Effector CD8-positive, alpha-beta T cell (primary cell): ENCODE results near the gene TAPBPL.
"Not testable (repeated sequence)": the region's sequence is repeated elsewhere in the genome, so short reads cannot be mapped to it uniquely, and the experiment has no call there.

Experiments
- DNase-seq: peaks from one replicate; lab custom pipeline; 2025; lab: John Stamatoyannopoulos, UW
- total RNA-seq, 4 experiments: gene quantifications; one replicate each; lab custom pipeline; 2026; lab: John Stamatoyannopoulos, UW

TAPBPL gene
- 45.7 to 98.7 (median 55.8) reads per million in 4 experiments for total RNA-seq

DNA sequence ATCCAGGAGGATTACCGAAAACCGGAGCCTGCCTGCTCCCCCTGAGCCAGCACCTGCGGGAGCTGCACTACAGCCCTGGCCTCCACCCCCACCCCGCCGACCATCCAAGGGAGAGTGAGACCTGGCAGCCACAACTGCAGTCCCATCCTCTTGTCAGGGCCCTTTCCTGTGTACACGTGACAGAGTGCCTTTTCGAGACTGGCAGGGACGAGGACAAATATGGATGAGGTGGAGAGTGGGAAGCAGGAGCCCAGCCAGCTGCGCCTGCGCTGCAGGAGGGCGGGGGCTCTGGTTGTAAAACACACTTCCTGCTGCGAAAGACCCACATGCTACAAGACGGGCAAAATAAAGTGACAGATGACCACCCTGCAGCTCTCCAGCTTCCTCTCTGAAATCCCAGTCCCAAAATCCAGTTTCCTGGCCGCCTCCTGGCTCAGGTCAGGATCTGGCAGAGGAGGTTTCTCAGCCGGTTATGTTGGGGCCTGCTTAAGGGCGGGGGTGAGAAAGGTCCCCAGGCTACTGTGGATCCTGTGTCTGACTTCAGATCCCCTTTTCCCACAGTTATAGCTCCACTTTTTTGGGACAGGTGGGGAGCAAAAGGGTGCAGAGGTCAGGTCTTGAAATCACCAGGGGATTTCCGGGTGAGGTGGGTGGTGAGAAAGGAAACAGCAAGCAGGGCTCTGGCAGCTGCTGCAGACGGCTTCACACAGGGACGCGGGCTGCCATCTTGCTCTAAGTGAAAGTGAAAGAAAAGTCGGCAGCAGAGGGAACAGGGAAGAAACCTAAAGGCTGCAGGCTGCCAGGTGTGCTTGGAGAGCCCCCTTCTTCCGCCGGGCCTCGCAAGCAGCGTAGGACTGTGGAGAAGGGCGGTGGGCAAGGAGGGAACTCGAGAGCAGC is at the start of gene TAPBPL:
Gene TAPBPL (plus strand): TSS at position 695 of the 897 bp plus-strand sequence. CDS start 207 bp downstream, outside the sequence.
- DNase-seq: peak; percentile 76

- DNase-seq: no peak
Measured at GRCh38 chr12:6404390-6404789, 47.5 kb upstream of the TAPBPL start.

DNA sequence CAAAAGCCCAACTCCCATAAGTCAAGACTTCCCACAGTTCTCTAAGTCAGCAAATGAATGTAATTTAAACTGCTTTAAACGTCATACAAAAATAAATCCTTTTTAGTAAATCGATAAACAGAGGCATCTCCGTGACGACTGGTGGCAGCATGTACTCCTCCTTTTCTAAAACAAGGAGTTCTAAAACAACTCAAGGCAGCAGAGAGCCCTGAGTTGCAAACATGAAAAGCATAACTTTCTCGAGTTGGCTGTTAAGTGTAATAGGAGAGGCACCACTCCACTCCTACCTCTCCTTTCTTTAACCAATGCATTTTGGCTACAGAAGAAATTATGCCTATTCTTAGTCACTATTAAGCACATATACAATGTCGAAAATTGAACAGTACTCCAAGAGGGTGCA is 45.9 kb upstream of the TAPBPL start:
- no peak for DNase-seq

DNA sequence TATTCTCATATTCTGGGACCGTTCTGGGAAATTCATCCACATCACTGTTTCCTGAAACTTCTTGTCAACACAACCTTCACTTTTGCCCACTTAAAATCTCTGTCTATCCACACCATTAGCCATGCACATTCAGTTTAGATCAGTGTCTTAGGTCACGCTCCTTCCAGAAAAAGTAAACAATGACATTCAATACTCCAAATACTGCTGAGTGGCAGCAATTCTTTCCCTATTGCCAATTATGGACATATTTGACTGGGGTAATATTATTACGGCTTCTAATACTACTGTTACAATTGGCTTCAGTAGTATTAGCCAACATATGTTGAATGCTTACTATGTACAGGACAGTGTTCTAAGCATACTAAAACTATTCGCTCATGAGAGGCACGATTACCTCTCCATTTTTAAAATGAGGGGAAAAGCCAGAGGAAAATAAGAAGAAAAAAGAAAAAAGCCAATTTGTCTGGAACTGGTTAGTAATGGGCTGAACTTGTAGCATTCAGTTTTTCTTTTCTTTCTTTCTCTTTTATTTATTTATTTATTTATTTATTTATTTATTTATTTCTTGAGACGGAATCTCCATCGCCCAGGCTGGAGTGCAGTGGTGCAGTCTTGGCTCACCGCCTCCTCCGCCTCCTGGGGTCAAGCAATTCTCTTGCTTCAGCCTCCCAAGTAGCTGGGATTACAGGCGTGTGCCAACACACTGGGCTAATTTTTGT is 44.4 kb upstream of the TAPBPL start:
- no peak for DNase-seq

GRCh38 chr12:6416596-6416995 is 35.2 kb upstream of the TAPBPL start:
- DNase-seq: no peak

DNA sequence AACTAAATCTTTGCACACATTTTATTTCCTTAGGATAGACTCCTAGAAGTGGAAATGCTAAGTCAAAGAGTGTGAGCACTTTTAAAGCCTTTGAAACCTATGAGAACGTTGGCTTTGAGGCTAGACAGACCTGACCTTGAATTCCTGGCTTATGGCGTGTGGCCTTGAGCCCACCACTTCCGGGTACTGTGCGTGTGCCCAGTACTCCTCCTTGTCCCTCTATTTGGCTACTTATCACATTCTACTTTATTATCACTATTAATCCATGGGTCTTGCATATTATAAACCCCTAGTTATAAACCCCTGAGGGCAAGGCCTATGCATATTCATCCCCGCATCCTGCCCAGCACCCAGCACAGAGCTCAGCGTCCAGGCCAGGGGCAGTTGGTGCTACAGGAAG is 33.0 kb upstream of the TAPBPL start:
- DNase-seq: no peak

- no peak for DNase-seq
Measured at GRCh38 chr12:6420364-6420763, 31.5 kb upstream of the TAPBPL start.

DNA sequence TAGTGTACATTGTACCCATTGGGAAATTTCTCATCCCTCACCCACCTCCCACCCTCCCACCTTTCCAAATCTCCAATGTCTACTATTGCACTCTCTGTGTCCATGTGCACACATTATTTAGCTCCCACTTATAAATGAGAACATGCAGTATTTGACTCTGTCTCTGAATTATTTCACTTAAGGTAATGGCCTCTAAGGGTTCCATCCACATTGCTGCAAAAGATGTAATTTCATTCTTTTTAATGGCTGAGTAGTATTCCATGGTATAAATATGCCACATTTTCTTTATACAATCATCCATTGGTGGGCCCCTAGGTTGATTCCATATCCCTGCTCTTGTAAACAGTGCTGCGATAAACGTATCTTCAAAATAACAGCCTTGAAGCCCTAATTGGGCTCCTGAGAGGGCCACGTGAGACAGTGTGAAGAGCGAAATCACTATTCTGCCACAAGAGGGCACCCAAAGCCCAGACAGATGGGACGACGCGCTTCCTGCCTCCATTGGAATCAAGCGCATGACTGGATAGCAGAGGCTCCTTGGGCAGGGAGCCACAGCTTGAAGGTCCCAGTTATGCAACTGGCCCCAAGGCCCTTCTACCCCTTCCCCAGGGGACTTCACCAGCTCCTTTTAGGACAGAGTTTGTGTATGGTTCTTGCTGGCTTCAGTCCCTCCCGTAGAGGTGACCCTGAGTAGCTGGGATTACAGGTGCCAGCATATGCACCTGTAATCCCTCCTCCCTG is 28.4 kb upstream of the TAPBPL start:
- peak; percentile 62 for DNase-seq

DNA sequence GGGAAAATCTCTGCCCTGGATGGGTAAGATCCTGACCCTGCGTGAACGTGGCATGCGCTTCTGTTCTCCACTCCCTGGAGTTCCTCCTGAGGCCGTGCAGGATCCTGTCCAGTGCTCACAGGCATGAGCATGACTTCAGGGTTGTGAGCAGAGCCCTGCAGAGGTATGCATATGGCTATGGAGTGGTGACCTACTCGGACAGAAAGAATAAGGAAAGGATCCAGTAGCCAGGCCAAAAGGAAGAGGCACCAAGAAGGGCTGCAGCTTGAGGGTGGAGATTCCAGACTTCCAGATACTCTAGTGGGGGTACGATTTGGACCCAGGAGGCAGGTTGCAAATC is 27.9 kb upstream of the TAPBPL start:
- DNase-seq: no peak

DNA sequence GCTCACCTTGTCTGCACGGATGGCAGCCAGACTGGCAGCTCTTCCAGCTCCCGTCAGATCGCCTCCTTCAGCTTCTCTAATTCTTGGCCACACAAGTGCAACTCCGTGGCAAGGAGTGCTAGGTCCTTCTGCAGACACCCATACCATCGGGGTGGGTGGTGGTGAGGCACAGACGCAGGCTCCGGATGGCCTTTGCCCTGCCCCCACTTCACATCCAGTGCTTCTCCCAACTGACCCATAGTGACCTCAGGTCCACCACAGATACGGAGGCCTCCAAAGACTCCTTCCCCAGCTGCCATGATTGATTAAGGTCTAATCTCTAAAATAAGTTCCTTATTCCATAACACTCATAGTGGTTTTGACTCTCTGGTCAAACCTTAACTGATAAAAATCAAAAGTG is 27.0 kb upstream of the TAPBPL start:
- DNase-seq: no peak

GRCh38 chr12:6425590-6426531 is 26.0 kb upstream of the TAPBPL start:
- DNase-seq: no peak

DNA sequence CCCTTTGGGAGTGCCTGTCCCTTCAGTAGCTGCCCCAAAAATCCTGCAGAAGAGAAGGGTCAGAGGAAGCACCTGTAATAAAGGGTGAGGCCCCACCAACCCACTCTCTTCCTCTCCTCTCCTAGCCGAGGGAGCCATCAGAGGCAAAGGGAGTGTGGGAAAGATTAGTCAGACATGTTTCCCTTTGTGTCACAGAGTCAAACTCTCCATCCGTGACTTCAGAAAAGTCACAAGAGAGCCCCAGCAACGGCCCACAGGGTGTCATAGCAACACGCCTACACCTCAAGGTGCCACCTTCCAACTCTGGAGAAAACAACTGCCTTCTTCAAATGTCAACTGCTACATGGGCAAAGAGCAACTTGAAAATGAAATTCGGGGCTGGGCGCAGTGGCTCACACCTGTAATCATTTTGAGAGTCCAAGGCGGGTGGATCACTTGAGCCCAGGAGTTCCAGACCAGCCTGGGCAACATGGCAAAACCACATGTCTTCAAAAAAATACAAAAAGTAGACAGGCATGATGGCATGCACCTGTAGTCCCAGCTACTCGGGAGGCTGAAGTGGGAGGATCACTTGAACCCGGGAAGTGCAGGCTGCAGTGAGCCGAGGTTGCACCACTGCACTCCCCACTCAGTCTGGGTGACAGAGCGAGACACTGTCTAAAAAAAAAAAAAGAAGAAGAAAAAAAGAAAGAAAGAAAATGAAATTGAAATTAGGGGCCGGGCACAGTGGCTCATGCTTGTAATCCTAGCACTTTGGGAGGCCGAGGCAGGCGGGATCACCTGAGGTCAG is 24.8 kb upstream of the TAPBPL start:
- peak; percentile 63 for DNase-seq

GRCh38 chr12:6427796-6428195 is 24.0 kb upstream of the TAPBPL start:
- not testable (repeated sequence) for DNase-seq

DNA sequence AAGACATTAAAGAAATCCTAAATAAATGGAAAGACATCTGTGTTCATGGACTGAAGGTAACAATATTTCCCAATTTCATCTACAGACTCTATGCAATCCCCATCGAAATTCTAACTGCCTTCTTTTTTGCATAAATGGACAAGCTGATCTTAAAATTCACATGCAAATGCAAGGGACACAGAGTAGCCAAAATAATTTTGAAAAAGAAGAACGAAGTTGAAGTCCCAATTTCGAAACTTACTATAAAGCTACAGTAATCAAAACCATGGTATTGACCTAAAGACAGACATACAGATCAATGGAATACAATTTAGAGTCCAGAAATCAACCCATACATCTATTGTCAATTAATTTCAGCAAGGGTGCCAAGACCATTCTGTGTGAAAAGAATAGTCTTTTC is 23.5 kb upstream of the TAPBPL start:
- DNase-seq: no peak

DNA sequence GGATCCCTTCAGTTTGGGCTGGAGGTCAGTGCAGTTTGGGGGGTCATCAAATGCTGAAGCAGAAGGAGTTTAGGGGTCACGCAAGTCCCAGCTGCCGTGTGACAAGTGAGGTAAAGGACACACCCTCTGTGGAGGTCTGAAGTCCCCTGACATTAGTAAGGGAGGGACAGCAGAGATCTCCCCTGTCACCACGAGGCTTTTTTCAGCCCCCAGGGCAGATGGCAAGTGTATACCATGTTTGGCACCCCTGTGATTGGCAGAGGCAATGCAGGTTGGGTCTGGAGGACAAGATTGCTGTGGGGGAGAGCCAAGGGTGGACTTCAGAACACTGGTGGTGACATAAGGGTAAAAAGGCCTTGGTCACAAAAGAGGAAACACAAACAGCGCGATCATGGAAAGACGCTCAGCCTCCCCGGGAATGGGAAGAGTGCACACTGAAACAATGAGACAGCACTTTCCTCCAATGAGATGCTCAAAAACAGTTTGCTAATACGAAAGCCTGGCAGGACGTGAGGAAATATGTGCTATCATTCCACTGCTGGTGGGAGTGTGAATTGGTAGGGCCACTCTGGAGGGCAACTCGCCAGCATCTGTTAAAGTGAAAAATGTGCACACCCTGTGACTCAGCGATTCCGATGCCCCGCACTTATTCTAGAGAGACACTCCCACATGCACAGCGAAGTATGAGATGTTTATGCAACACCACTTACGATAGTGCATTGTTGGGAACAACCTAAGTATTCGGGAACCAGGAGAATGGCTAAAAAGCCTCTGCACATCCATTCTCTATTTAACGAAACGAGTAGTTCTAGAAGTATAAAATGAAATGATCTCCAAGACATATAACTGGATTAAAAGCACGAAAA is 21.5 kb upstream of the TAPBPL start:
- no peak for DNase-seq

GRCh38 chr12:6432991-6433390 is 18.9 kb upstream of the TAPBPL start:
- no peak for DNase-seq

- peak; percentile 15 for DNase-seq
Measured at GRCh38 chr12:6434205-6435140, 17.4 kb upstream of the TAPBPL start.

GRCh38 chr12:6435961-6436715 is 15.7 kb upstream of the TAPBPL start:
- no peak for DNase-seq
